ENCODE data around the gene CD200.

- TF ChIP-seq CTCF (IDR thresholded peaks at IDR 0.05) = no peak
- TF ChIP-seq POLR2A (IDR thresholded peaks at IDR 0.05) = no peak
- TF ChIP-seq EP300 (IDR thresholded peaks at IDR 0.05) = no peak
- no peak for TF ChIP-seq POLR2AphosphoS5 (IDR thresholded peaks at IDR 0.05)
Observed at GRCh38 chr3:112384769-112385168, 51.8 kb downstream of the CD200 start.
